Tibial nerve (tissue), 4 donors: ENCODE measurements around the gene NDUFV1.

Experiments
- EP300 ChIP-seq, 2 donors: sonication (generic); formaldehyde crosslinking; IDR thresholded peaks; one replicate each; pipeline ENCODE4 v1.6.1; 2017; ENCODE audit warnings: antibody characterized with exemption in 2 of 2, mild to moderate bottlenecking in 1 of 2
- POLR2A ChIP-seq, 2 donors: fragments of 450-650 bp; IDR thresholded peaks; one replicate each; pipeline ENCODE4 v1.6.1; 2017; ENCODE audit warnings: antibody characterized with exemption in 2 of 2, mild to moderate bottlenecking in 2 of 2, moderate library complexity in 2 of 2
- TF ChIP-seq, protein P1 (sequence below), 5 experiments: fragments of 200-600 bp in 3 of 5; fragments of 450-650 bp in 2 of 5; sonication (generic) in 3 of 5; IDR thresholded peaks; one replicate each; pipeline ENCODE4 v1.5.1; 2016 to 2019; ENCODE audit warnings: antibody characterized with exemption in 5 of 5, mild to moderate bottlenecking in 3 of 5, moderate library complexity in 2 of 5

DNA sequence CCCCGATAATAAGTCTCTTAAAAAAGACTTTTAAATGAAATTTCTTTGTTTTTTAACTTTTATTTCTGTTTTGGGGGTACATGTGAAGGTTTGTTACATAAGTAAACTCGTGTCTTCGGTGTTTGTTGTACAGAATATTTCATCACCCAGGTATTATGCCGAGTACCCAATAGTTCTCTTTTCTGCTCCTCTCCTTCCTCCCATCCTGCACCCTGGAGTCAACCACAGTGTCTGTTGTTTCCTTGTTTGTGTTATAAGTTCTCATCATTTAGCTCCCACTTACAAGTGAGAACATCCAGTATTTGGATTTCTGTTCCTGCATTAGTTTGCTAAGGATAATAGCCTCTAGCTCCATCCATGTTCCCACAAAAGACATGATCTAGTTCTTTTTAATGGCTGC is 24.7 kb upstream of the NDUFV1 start:
- TF ChIP-seq, protein P1, sequence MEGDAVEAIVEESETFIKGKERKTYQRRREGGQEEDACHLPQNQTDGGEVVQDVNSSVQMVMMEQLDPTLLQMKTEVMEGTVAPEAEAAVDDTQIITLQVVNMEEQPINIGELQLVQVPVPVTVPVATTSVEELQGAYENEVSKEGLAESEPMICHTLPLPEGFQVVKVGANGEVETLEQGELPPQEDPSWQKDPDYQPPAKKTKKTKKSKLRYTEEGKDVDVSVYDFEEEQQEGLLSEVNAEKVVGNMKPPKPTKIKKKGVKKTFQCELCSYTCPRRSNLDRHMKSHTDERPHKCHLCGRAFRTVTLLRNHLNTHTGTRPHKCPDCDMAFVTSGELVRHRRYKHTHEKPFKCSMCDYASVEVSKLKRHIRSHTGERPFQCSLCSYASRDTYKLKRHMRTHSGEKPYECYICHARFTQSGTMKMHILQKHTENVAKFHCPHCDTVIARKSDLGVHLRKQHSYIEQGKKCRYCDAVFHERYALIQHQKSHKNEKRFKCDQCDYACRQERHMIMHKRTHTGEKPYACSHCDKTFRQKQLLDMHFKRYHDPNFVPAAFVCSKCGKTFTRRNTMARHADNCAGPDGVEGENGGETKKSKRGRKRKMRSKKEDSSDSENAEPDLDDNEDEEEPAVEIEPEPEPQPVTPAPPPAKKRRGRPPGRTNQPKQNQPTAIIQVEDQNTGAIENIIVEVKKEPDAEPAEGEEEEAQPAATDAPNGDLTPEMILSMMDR (IDR thresholded peaks at IDR 0.05): no peak
- TF ChIP-seq POLR2A (IDR thresholded peaks at IDR 0.05) (no peak), EP300 (IDR thresholded peaks at IDR 0.05) (no peak)
